Type B pancreatic cell (in vitro differentiated cells): Measurements from ENCODE around the gene NDC1. TPM values are rescaled to one million over a fixed set of nuclear protein-coding genes. Genes with fewer than 3 reads are reported as not detected.

ENCODE experiments used
- DNase-seq: peaks from one replicate; pipeline ENCODE4 v3.0.0; 2021; ENCODE audit warnings: mixed read lengths; ENCODE audit not compliant: unreplicated experiment; ENCODE audit errors: extremely low spot score
- H3K27ac Mint-ChIP-seq: 2 replicates; pipeline ENCODE4 v1.8.0; 2021; ENCODE audit warnings: mild to moderate bottlenecking, mixed read lengths
- H3K27me3 Mint-ChIP-seq: 2 replicates; pipeline ENCODE4 v1.8.0; 2021; ENCODE audit warnings: mixed read lengths
- H3K36me3 Mint-ChIP-seq: 2 replicates; pipeline ENCODE4 v1.8.0; 2021; ENCODE audit warnings: mixed read lengths
- H3K4me1 Mint-ChIP-seq: one replicate; pipeline ENCODE4 v1.8.0; 2021; ENCODE audit warnings: mixed read lengths; ENCODE audit not compliant: unreplicated experiment
- H3K4me3 Mint-ChIP-seq: 2 replicates; pipeline ENCODE4 v1.8.0; 2021; ENCODE audit warnings: mild to moderate bottlenecking, mixed read lengths
- H3K9me3 Mint-ChIP-seq: 2 replicates; pipeline ENCODE4 v1.8.0; 2021; ENCODE audit warnings: mixed read lengths
- CTCF ChIP-seq: fragments of 200-600 bp; sonication (generic); conservative IDR thresholded peaks from 2 replicates; pipeline ENCODE4 v1.5.0; 2021; ENCODE audit warnings: antibody characterized with exemption, mild to moderate bottlenecking
- total RNA-seq: library from RNA; stranded (reverse); gene quantifications from 2 replicates; pipeline ENCODE4 v1.2.1, GENCODE V29; 2021; ENCODE audit warnings: low replicate concordance

Gene NDC1
- total RNA-seq, 1 donor from 2014 or later = 29.5 TPM

- no peaks in the 10 kb centered on the region for H3K9me3 Mint-ChIP-seq
- no peaks in the 10 kb centered on the region for H3K4me1 Mint-ChIP-seq
- no peaks in the 10 kb centered on the region for H3K27me3 Mint-ChIP-seq
- no peak for DNase-seq
- H3K36me3 Mint-ChIP-seq = peaks cover 22% of the 10 kb centered on the region
- H3K4me3 Mint-ChIP-seq = no peak overlapping the region
- TF ChIP-seq CTCF = no peak
- no peak overlapping the region for H3K27ac Mint-ChIP-seq
Observed at GRCh38 chr1:53792806-53793205, 45.3 kb downstream of the NDC1 start.

GRCh38 chr1:53787655-53788054 lies 50.4 kb downstream of the NDC1 start:
- Mint-ChIP-seq H3K4me1 (no peaks in the 10 kb centered on the region), H3K27me3 (no peaks in the 10 kb centered on the region), H3K9me3 (no peaks in the 10 kb centered on the region), H3K36me3 (peaks cover 30% of the 10 kb centered on the region), H3K4me3 (no peak overlapping the region), H3K27ac (no peak overlapping the region)
- DNase-seq = no peak
- no peak for TF ChIP-seq CTCF

GRCh38 chr1:53783056-53783455 lies 55.0 kb downstream of the NDC1 start:
- H3K27me3 Mint-ChIP-seq = no peaks in the 10 kb centered on the region
- no peak for TF ChIP-seq CTCF
- peaks cover 34% of the 10 kb centered on the region for H3K36me3 Mint-ChIP-seq
- H3K4me3 Mint-ChIP-seq = no peak overlapping the region
- no peak for DNase-seq
- H3K9me3 Mint-ChIP-seq = no peaks in the 10 kb centered on the region
- no peaks in the 10 kb centered on the region for H3K4me1 Mint-ChIP-seq
- no peak overlapping the region for H3K27ac Mint-ChIP-seq

DNA sequence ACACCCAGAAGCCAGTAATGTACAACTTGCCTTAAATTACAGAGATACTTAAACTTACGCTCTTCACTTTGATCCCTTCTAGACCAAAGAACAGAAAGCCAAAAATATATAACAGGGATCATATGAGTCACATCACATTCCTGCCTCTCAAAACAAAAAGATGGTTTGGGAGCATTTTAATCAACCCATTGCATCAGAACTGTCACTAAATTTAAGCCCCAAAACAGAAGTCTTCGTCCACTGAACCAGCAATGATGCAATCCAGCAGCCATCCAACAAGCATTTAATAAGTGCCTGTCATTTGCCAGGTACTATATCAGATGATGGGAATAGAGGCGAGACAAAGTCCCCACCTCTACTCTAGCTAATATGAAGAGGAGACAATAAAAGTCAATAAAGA lies 56.4 kb downstream of the NDC1 start:
- H3K4me3 Mint-ChIP-seq = no peak overlapping the region
- no peak overlapping the region for H3K27ac Mint-ChIP-seq
- DNase-seq = no peak
- H3K36me3 Mint-ChIP-seq = peaks cover 42% of the 10 kb centered on the region
- H3K9me3 Mint-ChIP-seq = no peaks in the 10 kb centered on the region
- H3K4me1 Mint-ChIP-seq = no peaks in the 10 kb centered on the region
- no peak for TF ChIP-seq CTCF
- no peaks in the 10 kb centered on the region for H3K27me3 Mint-ChIP-seq

DNA sequence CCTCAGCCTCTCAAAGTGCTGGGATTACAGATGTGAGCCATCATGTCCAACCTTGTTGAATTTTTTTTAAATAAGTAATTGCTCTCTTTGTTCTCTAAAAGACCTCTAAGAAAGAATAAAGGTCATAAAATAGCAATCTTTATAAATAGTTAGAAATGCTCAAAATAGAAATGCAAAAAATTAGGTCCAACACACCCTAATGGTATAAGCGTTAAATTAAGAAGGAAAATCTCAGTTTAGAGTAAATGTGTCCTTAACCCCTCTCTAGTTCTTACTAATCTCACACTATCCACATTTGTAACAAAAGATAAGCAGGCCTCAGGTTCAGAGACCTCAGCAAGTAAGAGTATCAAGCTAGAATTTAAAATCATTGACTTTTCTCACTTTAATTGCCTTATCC lies 60.8 kb downstream of the NDC1 start:
- Mint-ChIP-seq H3K4me1 (no peaks in the 10 kb centered on the region), H3K36me3 (peaks cover 24% of the 10 kb centered on the region), H3K27ac (no peak overlapping the region), H3K4me3 (no peak overlapping the region), H3K27me3 (no peaks in the 10 kb centered on the region), H3K9me3 (no peaks in the 10 kb centered on the region)
- DNase-seq = no peak
- no peak for TF ChIP-seq CTCF

DNA sequence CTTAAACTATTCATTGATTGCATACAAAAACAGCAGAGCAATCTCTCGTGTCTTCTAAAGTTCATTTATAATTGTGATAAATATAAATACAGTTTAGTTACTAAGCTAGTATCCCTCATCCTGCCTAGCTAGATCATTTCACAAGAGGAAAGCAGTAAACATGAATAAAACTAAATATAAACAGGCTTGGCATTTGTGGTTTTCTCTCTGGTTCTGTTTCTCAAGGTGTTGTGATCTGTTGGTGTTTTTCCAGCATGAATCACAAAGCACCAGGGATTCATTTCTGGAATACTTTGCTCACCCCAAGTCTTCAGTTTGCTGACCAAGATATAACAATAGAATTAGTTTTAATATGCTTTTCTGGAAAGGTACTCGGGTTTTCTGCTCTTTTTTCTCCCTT lies 66.4 kb downstream of the NDC1 start:
- Mint-ChIP-seq H3K36me3 (peaks cover 5% of the 10 kb centered on the region), H3K27me3 (no peaks in the 10 kb centered on the region), H3K4me1 (peaks cover 3% of the 10 kb centered on the region), H3K27ac (no peak overlapping the region), H3K9me3 (no peaks in the 10 kb centered on the region), H3K4me3 (no peak overlapping the region)
- no peak for DNase-seq
- no peak for TF ChIP-seq CTCF
